ENCODE results near the gene SLC27A4. TPM values are rescaled to one million over a fixed set of nuclear protein-coding genes. Genes with fewer than 3 reads are reported as not detected.

Gene SLC27A4
- total RNA-seq, 6 experiments from 2014 or later = 15.8 to 97.3 (median 24.1) TPM

DNA sequence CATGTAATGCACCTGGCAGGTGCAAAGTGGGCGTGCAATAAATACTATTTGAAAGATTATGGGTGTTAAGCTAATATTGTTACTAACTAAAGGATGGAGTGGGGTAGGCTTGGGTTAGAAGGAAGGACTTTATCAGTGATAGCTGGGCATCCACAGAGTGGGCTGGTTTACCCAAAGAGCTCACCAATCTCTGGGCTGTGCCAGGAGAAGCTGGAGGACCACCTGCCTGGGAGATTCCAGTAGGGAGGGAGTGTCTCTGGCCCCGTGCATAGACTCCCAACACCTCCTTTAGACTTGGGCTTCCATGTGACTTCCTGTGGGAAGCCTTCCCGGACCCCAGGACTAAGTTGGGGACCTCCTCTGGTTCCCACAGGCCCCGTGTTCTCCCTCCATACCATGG lies 25.2 kb downstream of the SLC27A4 start:
- ATAC-seq (no peak), DNase-seq (no peak)
- H3K27ac ChIP-seq = no peak overlapping the region
- 83% methylated on average over 3 of the region's 4 CpGs for WGBS (ENCODE audit: insufficient coverage, low coverage, low lambda C conversion rate, missing lambda C conversion rate)
- H3K4me3 ChIP-seq = no peak overlapping the region
- intact Hi-C loops (cut with DNase I) = loop anchor here in 1 of 2 donors (10.0 kb wide), 1 partner anchor 49 kb away; no protein-coding TSS in a partner anchor
- TF ChIP-seq CTCF (IDR thresholded peaks at IDR 0.05) = no peak
- TF ChIP-seq POLR2A (IDR thresholded peaks at IDR 0.05) = no peak
- H3K27me3 ChIP-seq = no peaks in the 10 kb centered on the region
- H3K9me3 ChIP-seq = no peaks in the 10 kb centered on the region
- H3K36me3 ChIP-seq = no peaks in the 10 kb centered on the region
- peaks cover 0 to 16% (median 0%) of the 10 kb centered on the region in 4 donors for H3K4me1 ChIP-seq

GRCh38 chr9:128369024-128369706 lies 28.8 kb downstream of the SLC27A4 start:
- WGBS (ENCODE audit: insufficient coverage, low coverage, low lambda C conversion rate, missing lambda C conversion rate) = 93% methylated on average over 7 of the region's 9 CpGs
- H3K4me3 ChIP-seq = no peak overlapping the region
- DNase-seq (no peak), ATAC-seq (no peak)
- intact Hi-C loops (cut with DNase I) = loop anchor here in 1 of 2 donors (10.0 kb wide), 1 partner anchor 46 kb away; no protein-coding TSS in a partner anchor
- H3K36me3 ChIP-seq = no peaks in the 10 kb centered on the region
- no peaks in the 10 kb centered on the region for H3K27me3 ChIP-seq
- H3K27ac ChIP-seq = no peak overlapping the region
- TF ChIP-seq POLR2A (IDR thresholded peaks at IDR 0.05) (no peak), CTCF (IDR thresholded peaks at IDR 0.05) (no peak)
- H3K4me1 ChIP-seq = peaks cover 0 to 18% (median 3%) of the 10 kb centered on the region in 4 donors
- no peaks in the 10 kb centered on the region for H3K9me3 ChIP-seq

- no peak for TF ChIP-seq CTCF (IDR thresholded peaks at IDR 0.05)
- TF ChIP-seq POLR2A (IDR thresholded peaks at IDR 0.05) = no peak
- no peaks in the 10 kb centered on the region for H3K36me3 ChIP-seq
- no peak for DNase-seq
- peaks cover 0 to 13% (median 3%) of the 10 kb centered on the region in 4 donors for H3K4me1 ChIP-seq
- peak overlapping the region; percentile 43 to 89 (median 80) for H3K27ac ChIP-seq
- H3K27me3 ChIP-seq = no peaks in the 10 kb centered on the region
- intact Hi-C loops (cut with DNase I) = no loop called here
- H3K9me3 ChIP-seq = no peaks in the 10 kb centered on the region
- peak overlapping the region; percentile 91 to 100 (median 99) for H3K4me3 ChIP-seq
- ATAC-seq = no peak
Observed at GRCh38 chr9:128370367-128370751, 30.0 kb downstream of the SLC27A4 start.

DNA sequence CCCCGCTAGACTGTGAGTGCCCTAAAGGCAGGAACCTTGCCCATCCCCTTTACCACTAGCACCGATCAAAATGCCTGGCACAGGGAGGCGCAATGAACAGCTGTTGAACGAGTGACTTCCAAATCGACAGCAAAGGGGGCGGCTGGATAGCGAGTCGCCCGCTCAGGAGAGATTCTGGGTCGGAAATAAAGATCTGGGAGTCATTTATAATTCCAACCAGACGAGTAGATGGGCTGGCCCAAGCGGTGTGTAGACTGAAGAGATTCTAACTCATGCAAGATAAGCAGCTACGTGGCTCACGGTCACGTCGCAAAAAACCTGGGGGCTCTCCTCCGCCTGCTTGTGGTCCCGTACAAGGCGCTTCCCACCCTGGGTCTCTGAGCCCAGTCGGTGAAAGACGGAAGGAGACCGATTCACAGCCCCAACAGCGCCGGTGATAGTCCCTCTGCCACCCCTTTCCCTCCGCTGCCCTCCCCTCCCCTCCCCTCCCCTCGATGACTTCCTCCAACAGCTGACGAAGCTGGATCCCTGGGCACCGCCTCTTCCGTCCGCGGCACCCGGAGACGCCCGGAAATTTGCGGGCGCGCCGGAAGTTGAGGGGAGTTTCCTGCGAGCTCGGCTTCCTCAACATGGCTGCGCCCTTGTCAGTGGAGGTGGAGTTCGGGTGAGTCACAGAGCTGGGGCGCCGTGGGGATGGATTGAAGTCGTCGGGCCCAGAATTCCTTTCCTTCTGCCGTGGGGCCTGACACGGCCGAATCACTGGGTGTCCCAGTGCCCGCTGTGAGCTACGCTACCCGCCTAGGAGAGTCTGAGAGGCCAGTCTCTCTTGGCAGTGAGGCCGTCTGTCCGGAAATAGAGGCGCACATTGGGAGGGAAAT lies 30.7 kb downstream of the SLC27A4 start, which contains the start of gene URM1:
URM1 (plus strand) TSS at position 623 of the 878 bp plus-strand sequence; CDS start at position 630, 7 bp downstream.
- Histone ChIP-seq H3K9me3 (no peaks in the 10 kb centered on the region), H3K27me3 (no peaks in the 10 kb centered on the region), H3K27ac (peak within 1 kb of the TSS; percentile 43 to 89 (median 80)), H3K4me1 (peaks cover 0 to 13% (median 3%) of the 10 kb centered on the region in 4 donors), H3K4me3 (peak within 1 kb of the TSS; percentile 91 to 100 (median 99)), H3K36me3 (no peaks in the 10 kb centered on the region)
- DNase-seq (peak; percentile 95 to 97 (median 97)), ATAC-seq (peak; percentile 98 to 99 (median 98))
- intact Hi-C loops (cut with DNase I) = no loop called here
- no peak for TF ChIP-seq CTCF (IDR thresholded peaks at IDR 0.05)
- TF ChIP-seq POLR2A (IDR thresholded peaks at IDR 0.05) = peak; percentile 86
- under 1% methylated on average over 31 of the region's 55 CpGs for WGBS (ENCODE audit: insufficient coverage, low coverage, low lambda C conversion rate, missing lambda C conversion rate)
